ENCODE data around the gene PDE6C.

- TF ChIP-seq CTCF (IDR thresholded peaks at IDR 0.05) (no peak), POLR2A (IDR thresholded peaks at IDR 0.05) (no peak)
These were observed 16.8 kb upstream of the PDE6C start for GRCh38 chr10:93595378-93596161.

Measured in lower leg skin (tissue), 3 donors.